ENCODE results near the gene GHRH. TPM values are rescaled to one million over a fixed set of nuclear protein-coding genes. Genes with fewer than 3 reads are reported as not detected.
A peak's percentile ranks its signal among the peaks of the same experiment; 100 is the strongest.

Gene GHRH
- total and polyA plus RNA-seq, 11 donors: not detected

- no peak for DNase-seq
- intact Hi-C loops (cut with DNase I): loop anchor here in 4 of 10 donors (5.0 kb wide), 2 partner anchors 107 to 112 kb away; no protein-coding TSS in a partner anchor
- peak overlapping the region in 2 of 12 donors; percentile 10 to 76 for H3K27ac ChIP-seq
- H3K36me3 ChIP-seq: no peaks in the 10 kb centered on the region
- peak in 2 of 4 donors; percentile 11 to 43 for ATAC-seq
- H3K4me1 ChIP-seq: peaks cover 0 to 47% (median 9%) of the 10 kb centered on the region in 12 donors
- H3K4me3 ChIP-seq: no peak overlapping the region
- peaks cover 0 to under 1% (median 0%) of the 10 kb centered on the region in 9 donors for H3K27me3 ChIP-seq
- no peaks in the 10 kb centered on the region for H3K9me3 ChIP-seq
- 30 to 52% (median 46%) methylated on average over 5 of the region's 5 CpGs for WGBS, 4 donors
- no peak for TF ChIP-seq CTCF (IDR thresholded peaks at IDR 0.05)
- TF ChIP-seq POLR2A (IDR thresholded peaks at IDR 0.05): no peak
Observed at GRCh38 chr20:37274851-37275524, 13.4 kb upstream of the GHRH start.

GRCh38 chr20:37273988-37274387 lies 12.4 kb upstream of the GHRH start:
- Histone ChIP-seq H3K9me3 (no peaks in the 10 kb centered on the region), H3K4me3 (no peak overlapping the region), H3K36me3 (no peaks in the 10 kb centered on the region), H3K27me3 (no peaks in the 10 kb centered on the region), H3K4me1 (peaks cover 0 to 47% (median 10%) of the 10 kb centered on the region in 12 donors), H3K27ac (no peak overlapping the region)
- no peak for DNase-seq
- intact Hi-C loops (cut with DNase I): loop anchor here in 4 of 10 donors (5.0 kb wide), 2 partner anchors 108 to 113 kb away; no protein-coding TSS in a partner anchor
- TF ChIP-seq CTCF (IDR thresholded peaks at IDR 0.05) (no peak), POLR2A (IDR thresholded peaks at IDR 0.05) (no peak)
- WGBS, 4 donors: 84 to 100% (median 90%) methylated on average over 1 of the region's 1 CpG
- no peak for ATAC-seq

- intact Hi-C loops (cut with DNase I): loop anchor here in 6 of 10 donors (2.0 to 5.0 kb wide), 3 partner anchors 111 to 116 kb away; no protein-coding TSS in a partner anchor
- Histone ChIP-seq H3K4me3 (no peak overlapping the region), H3K27ac (peak overlapping the region in 1 of 12 donors; percentile 84), H3K27me3 (peaks cover 0 to 3% (median 0%) of the 10 kb centered on the region in 9 donors), H3K36me3 (no peaks in the 10 kb centered on the region), H3K9me3 (no peaks in the 10 kb centered on the region), H3K4me1 (peaks cover 0 to 34% (median under 1%) of the 10 kb centered on the region in 12 donors)
- DNase-seq (no peak), ATAC-seq (no peak)
- no peak for TF ChIP-seq CTCF (IDR thresholded peaks at IDR 0.05)
- TF ChIP-seq POLR2A (IDR thresholded peaks at IDR 0.05): no peak
- 82 to 97% (median 91%) methylated on average over 3 of the region's 3 CpGs for WGBS, 4 donors
Observed at GRCh38 chr20:37271421-37271768, 9.8 kb upstream of the GHRH start.

- Histone ChIP-seq H3K4me3 (no peak overlapping the region), H3K9me3 (no peaks in the 10 kb centered on the region), H3K27me3 (peaks cover 0 to 3% (median 0%) of the 10 kb centered on the region in 9 donors), H3K4me1 (peaks cover 0 to 28% (median 0%) of the 10 kb centered on the region in 12 donors), H3K36me3 (no peaks in the 10 kb centered on the region), H3K27ac (peak overlapping the region in 2 of 12 donors; percentile 17 to 84)
- 88 to 92% (median 89%) methylated on average over 10 to 12 of the region's 12 CpGs for WGBS, 4 donors
- TF ChIP-seq POLR2A (IDR thresholded peaks at IDR 0.05): no peak
- TF ChIP-seq CTCF (IDR thresholded peaks at IDR 0.05): no peak
- ATAC-seq (peak in 3 of 4 donors; percentile 35 to 65 (median 46)), DNase-seq (no peak)
- intact Hi-C loops (cut with DNase I): loop anchor here in 7 of 10 donors (1.0 to 5.0 kb wide), 4 partner anchors 112 to 264 kb away; no protein-coding TSS in a partner anchor
Observed at GRCh38 chr20:37270576-37271420, 9.2 kb upstream of the GHRH start.
